Mucosa of rectum (tissue), 2 donors: ENCODE data around the gene TRAPPC4.
"Not testable (repeated sequence)": the region's sequence is repeated elsewhere in the genome, so short reads cannot be mapped to it uniquely, and the experiment has no call there.

Experiments
- H3K27ac ChIP-seq, 2 donors: one replicate each; pipeline ENCODE4 v1.7.0; 2013; ENCODE audit warnings: inconsistent platforms in 2 of 2, low read depth in 2 of 2, low read length in 2 of 2
- H3K27me3 ChIP-seq, 2 donors: one replicate each; pipeline ENCODE4 v1.7.0; 2013; ENCODE audit warnings: low read length in 2 of 2; ENCODE audit not compliant: control insufficient read depth in 2 of 2, insufficient read depth in 2 of 2
- H3K36me3 ChIP-seq, 2 donors: one replicate each; pipeline ENCODE4 v1.7.0; 2013; ENCODE audit warnings: low read length in 2 of 2; ENCODE audit not compliant: control insufficient read depth in 2 of 2, insufficient read depth in 2 of 2
- H3K4me1 ChIP-seq, 2 donors: one replicate each; pipeline ENCODE4 v1.7.0; 2013; ENCODE audit warnings: low read length in 2 of 2, mild to moderate bottlenecking in 1 of 2; ENCODE audit not compliant: control insufficient read depth in 2 of 2, insufficient read depth in 2 of 2
- H3K4me3 ChIP-seq, 2 donors: one replicate each; pipeline ENCODE4 v1.7.0; 2013; ENCODE audit warnings: low read length in 2 of 2
- H3K9ac ChIP-seq, 2 donors: one replicate each; pipeline ENCODE4 v1.7.0; 2013; ENCODE audit warnings: low read length in 2 of 2, low read depth in 1 of 2, mild to moderate bottlenecking in 1 of 2
- H3K9me3 ChIP-seq, 2 donors: one replicate each; pipeline ENCODE4 v1.7.0; 2013; ENCODE audit warnings: low read length in 2 of 2; ENCODE audit not compliant: control insufficient read depth in 2 of 2
- donor health status: healthy.
- donor health status: Normal muscosa, but diverticular disease.

The TRAPPC4 gene, protein sequence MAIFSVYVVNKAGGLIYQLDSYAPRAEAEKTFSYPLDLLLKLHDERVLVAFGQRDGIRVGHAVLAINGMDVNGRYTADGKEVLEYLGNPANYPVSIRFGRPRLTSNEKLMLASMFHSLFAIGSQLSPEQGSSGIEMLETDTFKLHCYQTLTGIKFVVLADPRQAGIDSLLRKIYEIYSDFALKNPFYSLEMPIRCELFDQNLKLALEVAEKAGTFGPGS

DNA sequence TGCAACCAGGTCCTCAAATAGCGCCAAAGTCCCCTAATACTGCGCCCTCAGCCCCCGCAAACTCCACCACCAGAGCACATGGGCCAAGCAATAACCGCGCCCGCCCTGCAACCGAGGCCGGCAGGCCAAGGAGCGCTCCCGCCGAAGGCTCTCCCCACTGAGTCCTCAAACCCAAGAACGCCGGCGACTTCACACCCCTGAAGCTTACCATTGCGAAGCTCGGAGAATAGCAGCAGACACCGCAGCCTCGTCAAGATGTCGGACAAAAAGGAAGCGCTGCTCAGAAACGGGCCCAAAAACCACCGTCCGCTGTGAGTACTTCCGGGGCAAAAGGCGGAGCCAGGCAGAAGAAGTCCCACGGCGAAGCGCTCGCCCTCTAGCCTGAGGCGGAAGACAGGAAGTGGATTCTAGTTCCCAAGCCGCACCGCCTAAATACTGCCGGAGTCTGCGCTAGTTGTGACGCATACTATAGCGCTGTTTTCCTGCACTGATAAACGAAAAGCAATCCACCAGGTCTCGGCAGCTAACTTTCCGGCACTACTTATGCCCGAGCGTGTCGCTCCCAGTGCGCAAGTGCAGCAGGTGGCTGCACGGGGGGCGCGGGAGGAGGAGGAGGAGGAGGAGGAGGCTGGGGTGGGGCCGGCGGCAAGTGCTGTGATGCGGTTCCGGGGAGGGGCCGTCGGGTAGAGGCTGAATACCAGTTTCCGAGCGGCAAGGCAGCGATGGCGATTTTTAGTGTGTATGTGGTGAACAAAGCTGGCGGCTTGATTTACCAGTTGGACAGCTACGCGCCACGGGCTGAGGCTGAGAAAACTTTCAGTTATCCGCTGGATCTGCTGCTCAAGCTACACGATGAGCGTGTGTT is at the start of gene TRAPPC4, which contains the start of gene RPS25:
TRAPPC4 (plus strand) TSS at position 693 of the 865 bp plus-strand sequence; CDS start at position 723, 30 bp downstream.
RPS25 (minus strand) TSS at position 270 of the 865 bp plus-strand sequence; CDS start at position 211, 59 bp downstream.
- peaks cover 29 to 32% of the 10 kb centered on the region in 2 donors for H3K4me1 ChIP-seq
- no peaks in the 10 kb centered on the region for H3K27me3 ChIP-seq
- peak within 1 kb of the TSS; percentile 99 for H3K27ac ChIP-seq
- peak within 1 kb of the TSS; percentile 94 to 98 for H3K9ac ChIP-seq
- peak within 1 kb of the TSS; percentile 98 for H3K4me3 ChIP-seq
- H3K36me3 ChIP-seq = peaks cover 26 to 50% of the 10 kb centered on the region in 2 donors
- no peaks in the 10 kb centered on the region for H3K9me3 ChIP-seq

DNA sequence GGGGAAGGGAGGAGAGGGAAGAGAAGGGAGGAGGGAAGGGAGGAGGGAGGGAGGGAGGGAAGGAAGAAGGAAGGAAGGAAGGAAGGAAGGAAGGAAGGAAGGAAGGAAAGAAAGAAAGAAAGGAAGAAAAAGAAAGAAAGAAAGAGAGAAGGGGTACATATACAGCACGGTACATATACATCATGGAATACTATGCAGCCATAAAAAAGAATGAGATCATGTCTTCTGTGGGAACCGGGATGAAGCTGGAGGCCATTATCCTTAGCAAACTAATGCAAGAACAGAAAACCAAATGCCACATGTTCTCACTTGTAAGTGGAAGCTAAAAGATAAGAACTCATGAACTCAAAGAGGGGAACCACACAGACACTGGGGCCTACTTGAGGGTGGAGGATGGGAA is 49.1 kb upstream of the TRAPPC4 start:
- not testable (repeated sequence) for H3K27ac ChIP-seq, H3K4me1 ChIP-seq, H3K4me3 ChIP-seq, H3K27me3 ChIP-seq, H3K36me3 ChIP-seq, H3K9me3 ChIP-seq, H3K9ac ChIP-seq

DNA sequence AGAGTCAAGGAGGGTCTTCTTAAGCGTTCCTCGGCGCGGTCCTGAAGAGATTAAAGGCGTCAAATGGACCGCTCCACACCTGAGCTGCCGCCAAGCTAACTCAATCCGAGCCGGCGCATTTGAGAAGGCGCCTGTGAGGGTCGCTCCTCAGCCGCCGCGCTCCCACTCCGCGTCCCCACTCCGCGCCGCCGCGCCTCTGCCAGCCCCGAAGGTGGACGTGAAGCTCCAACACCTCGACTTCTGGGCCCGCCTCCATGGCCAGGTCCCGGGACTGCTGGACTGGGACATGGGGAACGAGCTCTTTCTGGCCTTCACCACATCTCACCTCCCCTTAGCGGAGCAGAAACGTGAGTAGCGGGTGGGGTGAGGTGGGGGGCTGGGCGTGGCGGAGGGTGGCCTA is 46.9 kb upstream of the TRAPPC4 start, which contains the start of gene FOXR1:
FOXR1 (plus strand) TSS at position 116 of the 400 bp plus-strand sequence; CDS start at position 287, 171 bp downstream.
- Histone ChIP-seq H3K27ac (no peak within 1 kb of the TSS), H3K27me3 (no peaks in the 10 kb centered on the region), H3K9me3 (no peaks in the 10 kb centered on the region), H3K4me1 (no peaks in the 10 kb centered on the region), H3K4me3 (no peak within 1 kb of the TSS), H3K9ac (no peak within 1 kb of the TSS), H3K36me3 (no peaks in the 10 kb centered on the region)

DNA sequence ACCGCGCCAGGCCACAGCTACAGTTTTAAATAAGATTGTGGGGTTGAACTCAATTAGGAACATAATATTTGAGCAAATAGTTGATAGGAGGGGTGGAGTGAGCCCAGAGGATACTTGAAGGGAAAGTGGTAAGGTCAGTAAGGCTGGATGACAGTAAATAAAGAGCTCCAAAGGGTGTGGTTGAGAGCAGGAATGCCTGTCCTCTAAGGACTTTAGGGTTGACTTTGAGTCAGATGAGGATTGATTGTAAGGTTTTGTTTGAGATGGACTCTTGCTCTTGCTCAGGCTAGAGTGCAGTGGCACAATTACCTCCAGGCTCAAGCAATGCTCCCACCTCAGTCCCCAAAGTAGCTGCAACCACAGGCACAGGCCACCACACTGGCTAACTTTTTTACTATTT is 44.6 kb upstream of the TRAPPC4 start:
- Histone ChIP-seq H3K36me3 (no peaks in the 10 kb centered on the region), H3K9me3 (no peaks in the 10 kb centered on the region), H3K4me3 (no peak overlapping the region), H3K27me3 (no peaks in the 10 kb centered on the region), H3K4me1 (no peaks in the 10 kb centered on the region), H3K27ac (no peak overlapping the region), H3K9ac (no peak overlapping the region)

DNA sequence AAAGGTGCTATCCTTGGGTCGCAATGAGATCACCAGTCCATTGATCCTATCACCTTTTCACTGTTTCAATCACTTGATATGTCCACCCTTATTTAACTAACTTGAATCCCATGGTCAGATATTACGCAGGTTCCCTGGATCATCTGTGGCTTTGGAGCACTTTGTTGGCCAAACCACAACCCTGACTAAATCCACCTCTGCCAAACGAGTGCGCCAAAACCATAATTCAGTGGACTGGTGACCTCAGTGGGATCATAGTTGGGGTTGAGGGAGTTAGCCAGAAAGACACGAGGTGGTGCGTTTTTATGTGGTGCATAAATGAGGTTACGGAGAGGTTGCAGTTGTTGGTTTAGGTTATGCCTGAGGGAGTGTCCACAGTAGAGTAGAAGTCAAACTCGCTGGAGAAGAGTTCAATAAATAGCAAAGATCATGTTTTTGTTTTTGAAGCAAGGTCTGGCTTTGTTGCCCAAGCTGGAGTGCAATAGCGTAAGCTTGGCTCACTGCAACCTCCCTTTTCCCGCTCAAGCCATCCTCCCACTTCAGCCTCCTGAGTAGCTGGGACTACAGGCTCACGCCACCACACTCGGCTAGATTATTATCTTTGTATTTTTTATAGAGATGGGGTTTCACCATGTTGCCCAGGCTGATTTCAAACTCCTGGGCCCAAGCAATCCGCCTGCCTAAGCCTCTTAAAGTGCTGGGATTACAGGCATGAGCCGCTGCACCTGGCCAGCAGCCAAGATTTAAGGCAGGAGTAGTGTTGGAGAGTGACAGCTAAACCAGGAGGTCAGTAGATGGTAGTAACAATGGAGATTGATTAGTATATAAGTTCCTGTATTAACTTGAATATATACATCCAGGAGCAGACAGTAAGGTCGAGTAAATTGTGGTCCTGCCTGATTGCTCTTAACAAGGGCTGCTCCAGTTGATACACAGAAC is 42.5 kb upstream of the TRAPPC4 start:
- Histone ChIP-seq H3K27me3 (no peaks in the 10 kb centered on the region), H3K9me3 (no peaks in the 10 kb centered on the region), H3K4me3 (no peak overlapping the region), H3K27ac (no peak overlapping the region), H3K4me1 (no peaks in the 10 kb centered on the region), H3K36me3 (no peaks in the 10 kb centered on the region), H3K9ac (no peak overlapping the region)

DNA sequence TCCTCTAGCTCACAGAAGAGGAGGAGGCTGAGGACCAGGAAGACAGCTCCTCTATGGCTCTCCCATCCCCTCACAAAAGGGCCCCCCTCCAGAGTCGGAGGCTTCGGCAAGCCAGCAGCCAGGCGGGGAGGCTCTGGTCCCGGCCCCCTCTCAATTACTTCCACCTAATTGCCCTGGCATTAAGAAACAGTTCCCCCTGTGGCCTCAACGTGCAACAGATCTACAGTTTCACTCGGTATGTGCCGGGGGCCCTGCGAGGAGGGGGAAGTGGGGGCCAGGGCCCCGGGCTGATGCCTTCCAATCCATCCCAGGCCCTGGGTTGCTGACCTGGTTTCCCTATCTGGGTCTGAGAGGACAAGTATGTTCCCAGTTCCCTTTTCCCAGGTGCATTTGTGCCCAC is 39.1 kb upstream of the TRAPPC4 start:
- no peak overlapping the region for H3K27ac ChIP-seq

DNA sequence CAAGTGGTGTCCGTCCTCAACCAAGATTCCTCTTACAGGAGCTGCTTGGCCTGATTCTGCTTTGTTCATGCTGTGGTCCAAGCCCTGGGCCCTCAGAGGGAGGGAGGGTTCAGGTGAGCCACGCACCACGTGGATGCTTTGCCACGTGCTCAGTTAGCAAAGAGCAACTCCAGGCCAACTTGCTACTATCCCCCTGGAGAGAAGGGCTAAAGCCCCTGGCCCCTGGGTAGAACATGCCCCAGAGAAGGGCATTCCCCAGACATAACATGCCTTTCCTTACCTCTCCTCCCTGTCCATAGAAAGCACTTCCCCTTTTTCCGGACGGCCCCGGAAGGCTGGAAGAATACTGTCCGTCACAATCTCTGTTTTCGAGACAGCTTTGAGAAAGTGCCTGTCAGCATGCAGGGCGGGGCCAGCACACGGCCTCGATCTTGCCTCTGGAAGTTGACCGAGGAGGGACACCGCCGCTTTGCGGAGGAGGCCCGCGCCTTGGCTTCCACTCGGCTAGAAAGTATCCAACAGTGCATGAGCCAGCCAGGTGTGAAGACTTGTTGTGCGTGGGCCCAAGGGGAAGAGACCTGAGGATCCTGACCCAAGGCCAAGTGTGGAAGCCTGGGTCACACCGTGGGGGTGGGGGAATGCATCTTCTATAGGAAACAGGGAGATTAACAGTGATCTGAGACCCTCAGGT is 38.2 kb upstream of the TRAPPC4 start:
- no peaks in the 10 kb centered on the region for H3K4me1 ChIP-seq
- no peaks in the 10 kb centered on the region for H3K9me3 ChIP-seq
- no peak overlapping the region for H3K27ac ChIP-seq
- no peaks in the 10 kb centered on the region for H3K27me3 ChIP-seq
- H3K36me3 ChIP-seq = no peaks in the 10 kb centered on the region
- peak overlapping the region in 1 of 2 donors; percentile 3 for H3K9ac ChIP-seq
- H3K4me3 ChIP-seq = peak overlapping the region in 1 of 2 donors; percentile 31

More for the DNA sequence above, 39.1 kb upstream of the TRAPPC4 start:
- Histone ChIP-seq H3K4me3 (no peak overlapping the region), H3K9me3 (no peaks in the 10 kb centered on the region), H3K4me1 (no peaks in the 10 kb centered on the region), H3K9ac (no peak overlapping the region), H3K27me3 (no peaks in the 10 kb centered on the region), H3K36me3 (no peaks in the 10 kb centered on the region)

DNA sequence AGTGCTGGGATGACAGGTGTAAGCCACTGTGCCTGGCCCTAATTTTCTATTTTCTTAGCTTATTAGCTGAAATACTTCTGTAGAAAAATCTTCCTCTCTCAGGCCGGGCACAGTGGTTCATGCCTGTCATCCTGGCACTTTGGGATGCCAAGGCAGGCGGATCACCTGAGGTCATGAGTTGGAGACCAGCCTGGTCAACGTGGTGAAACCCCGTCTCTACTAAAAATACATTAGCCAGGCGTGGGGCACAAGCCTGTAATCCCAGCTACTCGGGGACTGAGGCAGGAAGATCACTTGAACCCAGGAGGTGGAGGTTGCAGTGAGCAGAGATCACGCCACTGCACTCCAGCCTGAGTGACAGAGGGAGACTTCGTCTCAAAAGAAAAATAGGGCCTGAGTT is 34.2 kb upstream of the TRAPPC4 start:
- H3K4me3 ChIP-seq, H3K9ac ChIP-seq, H3K9me3 ChIP-seq, H3K27ac ChIP-seq, H3K4me1 ChIP-seq, H3K27me3 ChIP-seq, H3K36me3 ChIP-seq: not testable (repeated sequence)

DNA sequence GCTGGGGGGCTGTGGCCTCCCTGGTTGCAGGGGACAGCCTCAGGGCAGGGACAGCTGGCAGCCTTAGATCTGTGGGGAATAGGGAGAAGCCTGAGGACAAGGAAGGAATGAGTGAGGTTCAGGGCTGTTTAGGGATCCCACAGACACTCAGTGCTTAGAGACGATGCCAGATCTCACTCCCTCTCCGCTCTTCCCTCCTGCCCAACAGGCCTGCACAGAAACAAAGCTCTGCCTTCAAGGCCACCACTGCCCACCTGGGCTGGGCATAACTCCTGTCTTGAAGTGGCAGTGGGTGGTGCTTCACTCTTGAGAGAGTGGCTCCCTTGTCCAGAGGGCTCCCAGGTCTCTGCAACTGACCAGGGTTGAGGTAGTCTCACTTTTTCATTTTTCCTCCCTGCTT is 33.7 kb upstream of the TRAPPC4 start:
- H3K4me1 ChIP-seq = no peaks in the 10 kb centered on the region
- no peaks in the 10 kb centered on the region for H3K27me3 ChIP-seq
- no peak overlapping the region for H3K9ac ChIP-seq
- no peaks in the 10 kb centered on the region for H3K9me3 ChIP-seq
- H3K4me3 ChIP-seq = no peak overlapping the region
- no peak overlapping the region for H3K27ac ChIP-seq
- H3K36me3 ChIP-seq = no peaks in the 10 kb centered on the region
